Stimulated activated CD8-positive, alpha-beta memory T cell treated with anti-CD3 and anti-CD28 coated beads, Interleukin-12 subunit alpha, Interleukin-12 subunit beta, amount 100 ng/mL, for 1 hour (primary cell): Measurements from ENCODE around the gene CHCHD6.

Experiments
- DNase-seq: peaks from one replicate; pipeline ENCODE4 v3.0.0-alpha.2; 2020; ENCODE audit warnings: low read depth

CHCHD6 gene

DNA sequence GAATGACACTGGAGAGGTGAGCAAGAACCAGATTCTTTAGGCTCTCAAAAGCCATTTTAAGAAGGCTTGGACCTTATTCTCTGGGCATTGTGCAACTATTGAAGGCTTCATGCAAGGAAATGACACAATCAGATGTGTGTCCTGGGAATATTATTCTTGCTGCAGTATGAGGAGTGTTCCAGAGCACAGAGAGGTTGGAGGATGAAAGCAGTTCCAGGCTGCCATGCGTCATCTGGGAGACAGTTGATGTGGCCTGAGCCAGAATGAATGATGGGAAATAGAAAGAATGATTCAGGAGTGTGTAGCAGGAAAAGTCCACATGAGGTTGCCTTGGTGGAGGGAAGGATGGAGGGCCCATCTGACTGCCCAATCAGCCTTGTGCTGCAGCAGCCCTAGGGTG, 123.1 kb downstream of the CHCHD6 start:
- DNase-seq: no peak

DNA sequence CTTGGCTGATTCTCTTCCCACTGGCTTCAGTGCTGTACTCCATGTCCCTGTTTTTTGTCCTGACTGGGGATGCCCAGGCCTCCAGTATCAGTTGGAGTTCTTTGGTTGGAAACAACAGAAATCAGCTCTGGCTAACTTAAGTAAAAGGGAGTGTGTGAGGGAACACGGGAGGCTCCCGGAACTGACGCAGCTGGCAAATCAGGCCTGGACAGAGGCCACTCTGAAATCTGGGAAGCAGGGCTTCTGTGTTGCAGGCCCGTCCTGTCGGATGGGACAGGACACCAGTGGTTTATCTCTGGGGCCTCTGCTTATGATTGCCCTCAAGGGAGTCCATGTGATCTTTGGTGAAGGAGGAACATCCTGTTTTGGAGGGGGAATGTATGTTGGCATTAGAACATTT, 124.3 kb downstream of the CHCHD6 start:
- DNase-seq: no peak

DNA sequence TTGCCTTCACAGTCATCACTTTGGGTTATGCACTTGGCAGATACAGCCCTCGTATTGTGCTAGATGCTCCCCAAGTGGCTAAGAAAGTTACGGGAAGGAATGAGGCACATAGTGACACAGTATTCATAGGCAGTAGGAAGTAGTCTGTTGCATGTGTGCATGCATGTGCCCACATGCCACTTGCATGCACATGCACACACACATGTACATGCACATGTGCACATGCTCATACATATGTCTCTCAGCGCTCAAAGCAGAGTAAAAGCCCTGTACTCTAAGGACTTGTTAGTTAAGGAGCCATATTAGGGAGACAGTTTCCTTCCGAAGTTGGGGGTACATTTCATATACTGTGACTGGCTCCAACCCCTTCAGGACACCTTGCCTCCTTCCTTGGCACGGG, 128.9 kb downstream of the CHCHD6 start:
- no peak for DNase-seq

DNA sequence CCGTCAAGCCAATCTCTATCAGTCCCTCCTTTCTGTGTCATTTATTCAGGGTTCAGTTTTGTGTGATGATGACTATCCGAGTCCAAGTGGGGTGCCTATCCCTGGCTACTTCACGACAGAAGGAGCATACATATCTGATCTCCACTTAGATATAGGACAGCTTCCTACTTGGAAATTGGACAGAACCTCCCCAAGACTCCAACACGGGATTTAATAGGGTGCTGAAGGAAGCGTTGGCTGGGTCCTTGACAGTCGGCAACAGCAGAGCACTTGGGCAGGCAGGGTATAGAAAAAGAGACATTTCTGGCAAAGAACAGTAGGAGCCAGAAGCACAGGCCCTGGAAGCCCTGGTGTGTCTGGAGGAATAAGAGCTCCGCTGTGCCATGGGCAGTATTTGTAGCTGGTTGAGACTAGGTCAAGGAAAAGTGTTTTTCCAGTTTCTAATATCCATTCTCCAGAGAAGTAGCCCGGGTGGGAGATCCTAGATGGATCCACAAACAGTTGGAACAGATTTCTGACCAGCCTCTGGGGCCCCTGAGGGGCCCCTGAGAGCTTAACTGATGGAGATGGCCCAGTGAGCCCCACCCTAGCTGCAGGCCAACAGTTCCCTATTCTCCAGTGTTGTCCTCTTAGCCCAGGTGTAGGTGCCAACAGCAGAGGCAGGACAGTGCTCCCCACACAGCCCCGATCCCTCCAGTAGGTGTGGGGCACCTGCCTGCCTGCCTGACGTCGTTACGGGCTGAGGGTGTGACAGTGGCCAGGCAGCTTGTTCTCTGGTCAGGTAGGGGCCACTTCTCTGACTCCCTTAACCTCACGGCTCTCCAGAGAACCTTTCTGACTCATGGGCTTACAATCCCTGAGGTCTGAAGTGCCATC, 130.8 kb downstream of the CHCHD6 start:
- DNase-seq: no peak

DNA sequence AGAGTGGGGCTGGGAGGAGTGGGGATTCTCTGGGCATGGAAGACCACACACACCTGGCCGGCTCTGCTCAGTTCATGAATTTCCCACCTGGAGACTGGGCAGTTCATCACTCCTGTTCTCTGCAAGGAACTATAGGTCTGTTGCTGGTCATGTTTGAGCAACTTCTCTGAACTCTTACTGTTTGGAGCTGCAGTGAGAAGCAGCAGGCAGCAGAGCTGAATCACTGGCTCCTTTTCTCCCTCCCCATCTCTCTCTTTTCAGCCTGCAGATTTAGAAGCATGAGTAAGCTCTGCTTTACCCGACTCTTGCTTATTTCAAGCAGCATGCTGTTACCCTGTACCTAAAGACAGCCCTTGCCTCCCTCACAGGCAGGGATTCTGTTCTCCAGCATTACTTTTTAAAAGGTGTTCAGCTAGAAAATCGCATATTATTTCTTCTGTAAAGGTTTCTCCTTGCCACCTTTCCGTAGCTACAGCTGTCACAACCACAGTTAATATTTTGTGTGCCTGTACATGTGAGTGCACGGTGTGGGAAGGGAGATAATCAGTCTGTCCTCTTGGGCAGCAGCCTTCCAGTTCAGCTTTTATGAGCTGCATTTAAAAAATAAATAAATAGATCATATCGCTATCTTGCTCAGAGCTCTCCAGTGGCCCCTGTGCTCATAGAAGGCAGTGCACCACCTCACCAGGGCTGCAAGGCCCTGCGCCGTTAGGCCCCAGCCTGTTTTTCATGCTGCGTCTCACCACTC, 131.6 kb downstream of the CHCHD6 start:
- DNase-seq: no peak

DNA sequence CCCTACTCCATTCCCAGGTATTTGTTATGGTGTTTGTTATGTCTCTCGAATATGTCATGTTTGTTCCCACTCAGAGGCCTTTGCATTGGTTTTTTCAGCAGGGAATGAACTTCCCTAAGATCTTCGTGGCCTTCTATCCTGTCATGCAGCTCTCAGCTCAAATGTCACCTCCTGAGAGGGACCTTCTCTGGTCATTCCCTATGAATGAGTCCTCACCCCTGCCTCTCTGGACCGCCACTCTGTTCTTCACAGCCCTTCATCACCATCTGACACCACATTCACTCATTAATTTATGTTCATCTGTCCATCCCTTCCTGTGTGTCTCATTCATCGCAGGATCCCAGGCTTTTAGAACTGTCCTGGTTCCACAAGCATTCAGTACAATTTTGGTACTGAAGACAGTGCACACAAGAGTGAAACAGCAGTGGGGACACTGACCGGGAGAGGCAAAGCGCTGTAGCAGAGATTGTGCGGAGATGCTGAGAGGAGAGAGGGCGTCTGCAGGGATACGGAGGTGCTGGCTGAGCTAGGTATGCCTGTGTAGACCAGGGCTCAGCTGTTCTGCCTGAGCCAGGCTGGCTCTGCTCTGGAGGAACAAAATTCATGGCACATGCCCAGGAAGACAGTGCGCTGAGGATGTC, 132.3 kb downstream of the CHCHD6 start:
- no peak for DNase-seq

DNA sequence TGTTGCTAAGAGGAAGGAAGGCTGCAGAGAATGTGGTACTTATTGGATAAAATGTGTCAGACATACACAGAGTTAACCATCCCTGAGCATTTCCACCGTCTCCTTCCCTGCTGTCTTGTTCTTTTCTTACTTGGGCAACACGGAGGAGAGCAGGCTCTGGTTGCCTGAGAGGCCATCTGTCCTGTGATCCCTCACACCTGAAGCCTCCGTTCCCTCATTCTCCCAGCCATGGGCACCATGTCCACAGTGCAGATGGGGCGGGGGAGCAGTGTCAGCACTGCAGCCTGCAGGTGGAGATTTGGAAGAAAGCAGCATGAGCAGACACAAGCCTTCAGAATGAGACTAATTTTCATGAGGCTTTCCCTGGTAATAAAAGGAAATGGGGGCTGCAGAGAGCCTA, 133.7 kb downstream of the CHCHD6 start:
- no peak for DNase-seq

DNA sequence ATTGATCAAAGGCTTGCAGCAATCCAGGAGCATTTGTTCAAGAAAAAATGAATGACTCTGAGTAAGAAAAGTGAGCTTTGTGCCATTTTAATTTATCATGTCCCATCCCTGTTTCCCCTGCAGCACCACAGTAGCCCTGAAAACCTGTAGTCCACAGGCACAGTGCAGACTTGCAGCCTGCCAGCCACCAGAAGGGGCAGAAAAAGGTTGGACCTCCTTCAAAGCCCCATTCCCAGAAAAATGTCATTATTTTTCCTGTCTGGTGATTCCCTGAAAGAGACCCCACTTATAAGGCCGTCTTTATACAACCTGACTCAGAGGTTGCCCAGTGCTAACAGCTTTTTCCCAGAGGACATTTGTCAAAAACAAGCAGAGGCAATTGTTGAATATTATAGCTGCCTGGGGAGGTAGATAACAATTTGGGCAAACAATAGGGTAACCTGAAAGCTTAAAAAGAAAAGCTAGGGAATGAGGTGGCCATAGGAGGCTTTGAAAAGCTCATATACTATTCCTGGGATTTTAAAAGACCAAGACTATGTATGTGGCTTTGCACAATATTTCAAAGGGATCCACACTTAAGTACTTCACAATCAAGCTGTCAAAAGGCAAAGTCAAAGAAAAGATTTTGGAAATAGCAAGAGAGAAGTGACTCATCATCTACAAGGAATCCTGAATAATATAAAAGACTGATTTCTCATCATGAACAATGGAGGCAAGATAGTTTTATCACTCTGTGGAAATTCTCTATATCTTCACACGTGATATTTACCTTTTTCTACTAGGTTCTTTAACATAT, 142.1 kb downstream of the CHCHD6 start:
- DNase-seq: no peak

DNA sequence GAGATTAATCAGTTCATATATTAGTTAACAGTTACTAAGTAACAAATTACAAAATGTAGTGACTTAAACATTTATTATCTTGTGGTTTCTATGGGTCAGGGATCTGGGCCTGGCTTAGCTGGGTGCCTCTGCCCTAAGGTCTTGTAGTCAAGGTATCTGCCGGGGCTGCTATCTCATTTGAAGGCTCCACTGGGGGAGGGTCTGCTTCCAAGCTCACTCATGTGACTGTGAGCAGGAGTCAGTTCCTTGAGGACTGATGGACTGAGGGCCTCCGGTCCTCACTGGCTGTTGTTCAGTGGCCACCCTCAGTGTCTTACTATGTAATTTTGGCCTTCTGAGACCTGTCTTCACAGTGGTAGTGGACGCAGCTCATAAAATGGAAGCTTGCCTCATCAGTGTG, 143.0 kb downstream of the CHCHD6 start:
- no peak for DNase-seq

DNA sequence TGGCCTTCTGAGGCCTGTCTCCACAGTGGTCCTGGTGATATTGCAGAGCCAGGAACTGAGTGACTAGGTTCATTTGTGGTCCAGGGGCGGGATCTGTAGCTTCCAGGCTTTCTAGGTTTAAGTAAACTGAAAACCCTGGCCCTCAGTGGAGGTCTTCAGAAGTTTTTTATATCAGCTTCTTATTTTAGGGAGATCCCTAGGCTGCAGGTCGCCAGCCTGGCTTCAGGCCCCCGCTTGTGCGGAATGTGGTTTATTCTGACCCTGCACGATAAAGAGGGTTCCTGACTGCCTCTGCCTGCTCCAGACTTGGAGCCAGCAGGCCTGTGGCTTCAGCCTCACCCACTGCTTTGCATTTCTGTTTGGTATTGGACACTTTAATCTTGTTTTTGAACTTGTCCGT, 145.0 kb downstream of the CHCHD6 start:
- no peak for DNase-seq

DNA sequence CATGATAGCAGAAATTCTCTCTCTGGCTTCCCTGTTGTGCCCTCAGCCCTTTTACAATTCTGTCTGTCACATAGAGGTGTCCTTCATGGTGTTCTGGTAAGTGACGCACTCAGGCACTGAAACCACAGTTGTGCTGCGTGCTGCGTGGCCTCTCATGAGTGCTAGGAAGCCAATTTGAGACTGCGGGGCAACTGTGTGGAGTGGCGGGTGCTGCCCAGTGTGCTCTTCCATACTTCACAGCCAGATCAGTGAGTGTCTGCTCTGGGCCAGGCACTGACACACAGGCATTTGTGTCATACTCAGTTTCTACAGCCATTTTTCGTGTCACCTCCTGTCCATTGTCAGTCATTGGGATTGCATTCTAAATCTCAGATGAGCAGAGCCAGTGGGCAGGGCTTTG, 145.7 kb downstream of the CHCHD6 start:
- no peak for DNase-seq

DNA sequence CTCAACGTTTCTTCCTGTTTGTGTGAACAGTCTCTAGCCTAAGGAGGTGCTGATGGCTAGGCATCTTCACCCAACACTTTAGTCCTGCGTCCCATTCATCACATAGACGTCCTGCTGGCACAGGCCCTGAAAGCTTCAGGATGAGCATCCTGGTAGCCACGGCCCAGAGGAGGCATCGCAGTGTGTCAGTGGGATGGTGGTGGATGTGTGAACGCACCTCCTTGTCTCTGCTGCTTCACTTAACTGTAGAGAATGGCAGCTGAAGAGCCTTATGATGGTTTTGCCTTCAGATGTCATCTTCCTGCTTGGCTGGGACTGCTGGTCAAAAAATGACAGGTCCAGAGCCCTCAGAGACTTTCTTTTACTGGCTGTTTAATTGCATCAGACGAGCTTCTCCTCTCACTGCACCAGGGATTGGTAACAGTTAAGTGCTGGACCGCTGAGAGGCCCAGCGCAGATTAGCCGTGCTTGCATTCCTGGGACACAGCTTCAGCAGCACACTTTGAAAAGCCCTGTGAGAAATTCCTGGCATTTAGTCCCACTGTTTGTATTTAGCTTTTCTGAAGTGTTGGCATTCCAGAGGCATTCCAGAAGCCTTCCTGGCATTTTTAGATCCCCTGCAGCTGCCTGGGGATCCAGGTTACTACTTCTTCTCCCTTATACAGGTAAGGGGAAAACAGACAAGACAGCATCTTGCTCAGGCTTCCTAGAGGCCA, 146.5 kb downstream of the CHCHD6 start:
- DNase-seq: no peak

DNA sequence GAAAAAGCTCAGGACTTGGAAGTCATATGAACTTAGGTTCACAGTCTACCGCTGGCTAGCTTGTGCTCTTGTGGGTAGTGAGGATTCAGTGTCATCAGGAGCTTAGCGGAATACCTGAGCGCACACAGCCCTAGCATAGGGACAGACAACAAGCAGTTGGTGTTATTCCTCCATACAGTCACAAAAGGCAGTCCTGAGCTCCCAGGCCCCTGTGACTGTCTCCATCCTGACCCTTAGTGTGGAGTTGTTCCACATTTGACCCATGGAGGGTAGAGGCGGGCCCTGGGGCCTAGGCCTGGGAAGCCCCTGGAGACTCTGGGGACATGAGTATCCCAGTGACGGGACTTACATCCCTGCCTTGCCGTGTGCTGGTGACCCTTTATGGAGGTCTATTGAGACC, 147.3 kb downstream of the CHCHD6 start:
- DNase-seq: no peak

DNA sequence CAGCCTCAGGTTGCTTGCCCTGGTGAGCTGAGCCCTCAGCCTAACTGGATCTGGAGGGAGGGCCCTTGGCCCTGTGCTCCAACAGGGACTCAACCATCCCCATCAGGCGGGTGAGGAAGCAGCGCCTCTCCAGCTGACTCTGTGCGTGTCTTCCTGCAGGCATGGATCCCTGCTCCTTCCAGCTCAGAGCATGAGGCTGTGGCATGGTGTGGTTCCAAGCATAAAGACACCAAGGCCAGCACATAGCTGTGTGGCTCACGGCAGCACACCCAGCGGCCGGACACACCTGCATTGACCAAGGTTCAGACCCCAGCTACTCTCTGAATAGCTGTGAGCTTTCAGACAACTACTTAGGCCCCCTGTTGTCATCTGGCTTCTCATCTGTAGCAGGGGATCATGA, 147.9 kb downstream of the CHCHD6 start:
- no peak for DNase-seq

DNA sequence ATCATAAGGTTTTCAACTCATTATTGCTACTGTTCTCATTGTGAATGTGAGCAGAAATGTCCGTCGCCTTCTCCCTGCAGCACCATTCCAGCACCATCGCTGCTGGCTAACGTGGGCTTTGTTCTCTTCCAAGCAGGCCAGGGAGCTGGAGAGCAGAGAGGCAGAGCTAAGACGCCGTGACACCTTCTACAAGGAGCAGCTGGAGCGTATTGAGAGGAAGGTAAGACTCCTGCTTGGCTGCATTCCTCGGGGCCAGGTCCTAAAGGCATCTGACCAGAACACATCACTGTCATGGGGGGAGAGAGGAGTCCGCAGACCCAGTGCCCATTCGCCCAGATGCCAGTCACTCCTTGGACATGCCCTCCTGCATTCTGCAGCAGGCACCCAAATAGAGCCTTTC, 148.5 kb downstream of the CHCHD6 start:
- DNase-seq: no peak

DNA sequence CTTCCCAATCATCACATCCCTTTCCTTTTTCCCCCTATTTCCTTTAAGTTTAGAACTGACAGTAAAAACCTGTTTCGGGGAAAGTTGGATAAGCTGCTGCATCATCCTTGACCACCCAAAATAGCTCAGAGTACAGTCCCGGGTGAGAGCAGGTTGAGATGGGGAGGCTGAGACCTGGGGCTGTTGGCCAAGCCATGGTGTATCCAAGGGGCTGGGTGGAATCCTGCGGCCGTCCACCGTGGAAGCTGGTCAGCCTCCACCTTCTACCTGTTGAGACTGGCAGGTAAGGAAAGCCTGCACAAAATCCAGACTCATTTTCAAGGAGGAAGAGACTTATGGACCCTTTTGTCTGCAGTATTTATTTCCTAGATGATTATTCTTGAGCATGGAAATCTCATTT, 150.6 kb downstream of the CHCHD6 start:
- no peak for DNase-seq

DNA sequence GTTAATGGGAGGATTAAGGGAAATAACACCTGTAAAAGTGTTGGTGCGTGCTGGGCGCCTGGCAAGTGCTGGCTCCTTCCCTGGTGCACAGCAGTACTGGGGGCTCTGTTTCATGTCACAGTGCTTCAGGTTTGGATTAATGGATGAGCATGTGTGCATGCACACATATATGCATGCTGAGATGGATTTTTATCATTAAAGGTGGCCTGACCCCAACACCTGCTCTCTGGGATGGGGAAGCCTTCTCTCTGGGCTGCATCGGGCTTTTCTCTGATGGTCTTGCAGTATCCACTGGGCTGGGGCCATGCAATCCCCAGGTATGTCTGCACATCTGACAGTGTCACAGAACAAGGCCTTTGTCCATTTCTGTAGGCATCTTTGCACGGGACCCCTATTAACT, 151.3 kb downstream of the CHCHD6 start:
- DNase-seq: no peak

DNA sequence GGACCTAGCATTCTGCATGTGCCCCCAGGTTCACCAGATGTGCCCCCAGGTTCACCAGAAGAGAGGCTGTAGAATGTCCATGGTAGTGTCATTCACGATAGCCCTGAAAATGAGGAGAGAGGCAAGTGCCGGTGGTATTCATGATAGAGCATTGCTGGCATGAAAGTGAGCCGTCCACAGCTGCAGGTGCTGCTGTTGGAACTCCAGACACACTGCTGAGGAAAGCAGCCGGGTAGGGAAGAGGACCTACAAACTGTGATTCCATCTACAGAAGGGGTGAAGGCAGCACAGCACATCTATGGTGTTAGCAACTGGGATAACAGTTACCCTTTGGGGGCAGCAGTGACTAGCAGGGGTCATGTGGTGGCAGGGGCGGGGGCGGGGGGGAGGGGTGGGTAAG, 153.9 kb downstream of the CHCHD6 start:
- no peak for DNase-seq

DNA sequence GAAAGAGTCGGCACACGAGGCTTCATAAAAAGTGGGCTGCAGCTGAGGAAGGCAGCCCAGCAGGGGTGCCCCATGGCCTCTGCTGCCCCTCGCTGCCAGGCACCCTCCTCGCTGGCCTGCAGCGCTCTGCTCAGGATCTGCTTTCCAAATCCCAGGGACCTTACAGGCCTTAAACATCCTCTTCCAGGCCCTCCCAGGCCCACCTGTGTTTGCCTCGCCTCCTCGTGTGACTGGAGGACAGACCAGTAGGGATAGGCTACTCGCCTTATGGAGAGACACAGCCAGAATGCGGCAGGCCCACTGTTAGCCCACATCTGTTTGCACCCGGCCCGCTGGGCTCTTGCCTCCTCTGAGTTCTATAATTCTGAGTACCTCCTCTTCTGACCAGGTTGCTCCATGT, 154.4 kb downstream of the CHCHD6 start:
- no peak for DNase-seq

DNA sequence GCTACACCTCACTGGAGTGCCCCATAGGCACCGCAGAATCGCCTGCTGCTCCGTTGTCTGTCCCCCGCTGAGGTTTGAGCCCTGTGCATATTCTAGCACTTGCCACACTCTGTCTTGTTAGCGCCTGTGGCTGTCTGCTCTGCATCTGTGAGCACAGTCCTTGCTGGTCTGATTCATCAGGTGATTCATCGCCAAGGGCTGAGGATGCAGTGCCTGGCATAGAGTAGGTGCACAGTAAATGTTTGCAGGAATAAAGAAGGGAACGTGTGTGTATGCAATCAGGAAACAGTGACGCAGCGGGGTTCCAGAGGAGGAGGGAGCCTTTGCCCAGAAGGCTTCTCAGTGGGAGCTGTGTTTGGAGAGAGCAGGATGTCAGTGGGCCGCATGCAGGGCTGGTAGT, 154.8 kb downstream of the CHCHD6 start:
- no peak for DNase-seq

DNA sequence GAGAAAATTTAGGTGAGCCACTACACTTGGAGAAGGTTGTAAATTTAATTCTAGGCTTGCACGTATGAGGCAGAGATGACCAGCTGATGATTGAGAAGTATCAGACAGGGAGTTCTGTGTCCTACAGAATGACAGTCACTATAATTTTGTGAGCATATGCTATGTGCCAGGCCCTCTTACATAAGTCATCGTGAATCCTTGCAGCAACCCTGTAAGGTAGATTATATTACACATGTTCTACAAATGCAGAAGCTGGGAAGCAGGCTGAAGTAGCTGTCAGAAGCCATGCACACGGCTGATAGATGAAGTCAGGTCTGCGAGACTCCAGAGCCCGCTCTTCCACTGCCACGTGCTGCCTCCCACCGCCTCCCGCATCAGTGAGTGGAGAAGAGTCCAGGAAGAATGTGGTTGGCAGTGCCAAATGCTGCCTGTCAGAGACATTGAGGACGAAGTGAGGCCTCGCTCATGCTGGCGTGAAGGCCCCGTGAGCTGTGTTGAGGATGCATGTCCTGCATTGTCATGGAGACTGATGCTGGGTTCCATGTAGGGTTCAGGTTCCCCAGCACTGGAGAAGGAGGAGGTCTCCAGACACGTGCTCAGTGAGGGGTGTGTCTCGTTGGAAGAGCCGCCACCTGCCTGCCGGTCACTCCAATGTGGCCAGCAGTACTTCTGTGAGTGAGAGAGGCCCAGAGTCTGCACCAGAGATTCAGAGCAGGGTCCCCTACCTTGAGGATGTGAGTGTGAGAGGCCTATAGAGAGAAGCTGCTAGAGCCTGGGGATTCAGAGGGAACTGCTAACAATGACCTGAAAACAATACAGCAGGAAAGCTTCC, 155.6 kb downstream of the CHCHD6 start:
- DNase-seq: no peak
